Measurements from ENCODE around the gene ITPK1.

GRCh38 chr14:93015064-93015463 lies 100.7 kb downstream of the ITPK1 start:
- TF ChIP-seq CTCF (IDR thresholded peaks at IDR 0.05), result no peak
- no peak for TF ChIP-seq POLR2A (IDR thresholded peaks at IDR 0.05)
